Esophagus squamous epithelium (tissue), 4 donors: Measurements from ENCODE around the gene ATP13A4.

Experiments
- CTCF ChIP-seq, 6 experiments: fragments of 450-650 bp in 4 of 6; fragments of 200-600 bp in 2 of 6; sonication (generic) in 2 of 6; IDR thresholded peaks; one replicate each; pipeline ENCODE4 v1.5.1; 2016 to 2019; ENCODE audit warnings: antibody characterized with exemption in 6 of 6, mild to moderate bottlenecking in 4 of 6, moderate library complexity in 4 of 6
- POLR2A ChIP-seq, 4 donors: fragments of 450-650 bp; IDR thresholded peaks; one replicate each; pipeline ENCODE4 v1.6.1; 2017; ENCODE audit warnings: antibody characterized with exemption in 4 of 4, mild to moderate bottlenecking in 4 of 4, moderate library complexity in 3 of 4

DNA sequence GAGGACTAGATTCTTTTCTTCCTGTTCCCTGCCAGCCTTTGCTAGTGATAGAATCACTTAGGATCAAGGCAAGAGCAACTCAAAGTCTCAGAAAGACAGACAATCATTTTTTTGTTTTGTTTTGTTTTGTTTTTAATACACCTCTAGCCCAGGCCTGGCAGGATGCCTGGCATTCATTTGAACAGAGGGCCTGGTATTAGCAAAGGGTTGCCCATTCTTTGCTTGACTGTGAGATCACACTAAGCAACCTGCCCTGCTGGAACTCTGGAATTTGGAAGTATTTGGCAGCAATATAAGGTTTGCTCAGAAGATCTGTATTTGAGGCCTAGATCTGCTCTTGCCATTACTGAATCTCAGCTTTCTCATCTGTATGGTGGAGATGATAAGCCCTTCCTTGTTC, 154.4 kb downstream of the ATP13A4 start:
- TF ChIP-seq CTCF (IDR thresholded peaks at IDR 0.05) (no peak), POLR2A (IDR thresholded peaks at IDR 0.05) (no peak)
